GM10248 (cell line): Measurements from ENCODE around the gene TAB3.
A peak's percentile ranks its signal among the peaks of the same experiment; 100 is the strongest.

ENCODE experiments used
- CTCF ChIA-PET: fragments of 300-600 bp; sonication (Branson Sonifier 250); formaldehyde crosslinking; extraction: SDS; loops from one replicate; lab custom pipeline; 2021; ENCODE audit warnings: antibody characterized with exemption; lab: Yijun Ruan, JAX
- POLR2A ChIA-PET: fragments of 350-650 bp; sonication (Branson Sonifier 250); formaldehyde crosslinking; extraction: SDS; loops from one replicate; lab custom pipeline; 2020; ENCODE audit warnings: antibody characterized with exemption; lab: Yijun Ruan, JAX
- DNase-seq: peaks from one replicate; pipeline ENCODE4 v3.0.0; 2012; ENCODE audit errors: extremely low spot score
- CTCF ChIP-seq: IDR thresholded peaks from 2 replicates; pipeline ENCODE4 v1.5.1; 2012; ENCODE audit warnings: mild to moderate bottlenecking, low read depth; ENCODE audit errors: extremely low read depth, missing control alignments, control extremely low read depth

Gene TAB3

DNA sequence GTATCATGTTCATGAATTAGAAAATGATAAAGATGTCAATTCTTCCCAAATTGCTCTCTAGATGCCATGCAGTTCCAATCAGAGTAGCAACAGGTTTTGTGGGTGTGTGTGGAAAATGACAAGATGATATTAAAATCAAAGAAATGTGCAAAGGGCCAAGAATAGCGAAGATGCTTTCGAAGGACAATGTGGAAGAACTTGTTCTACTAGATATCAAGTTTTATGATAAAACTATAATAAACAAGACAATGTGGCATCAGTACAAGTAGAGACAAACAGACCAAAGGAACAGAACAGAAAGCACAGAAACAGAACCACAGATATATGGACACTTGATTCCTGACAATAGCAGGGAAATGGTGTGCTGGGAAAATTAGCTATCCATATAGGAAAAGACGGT lies 9.0 kb downstream of the TAB3 start:
- POLR2A ChIA-PET: no interaction called here
- no peak for DNase-seq
- CTCF ChIA-PET: interaction anchor here (1.0 kb wide), 1 partner anchor 15 kb away, joined by 3 read pairs; no protein-coding TSS in a partner anchor
- TF ChIP-seq CTCF: no peak

DNA sequence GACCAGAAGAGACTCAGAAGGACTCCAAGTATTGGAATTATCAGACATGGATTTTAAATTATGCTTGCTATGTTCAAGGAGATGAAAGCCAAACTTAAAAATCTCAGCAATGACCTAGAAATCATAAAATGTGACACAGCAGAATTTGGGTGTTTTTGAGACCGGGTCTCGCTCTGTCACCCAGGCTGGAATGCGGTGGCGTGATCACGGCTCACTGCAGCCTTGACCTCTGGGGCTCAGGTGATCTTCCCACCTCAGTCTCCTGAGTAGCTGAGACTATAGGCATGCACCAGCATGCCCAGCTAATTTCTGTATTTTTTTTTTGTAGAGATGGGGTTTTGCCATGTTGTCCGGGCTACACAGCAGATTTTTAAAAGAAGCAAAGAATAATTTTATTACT lies 12.7 kb downstream of the TAB3 start:
- DNase-seq: no peak
- ChIA-PET POLR2A (no interaction called here), CTCF (no interaction called here)

GRCh38 chrX:30875957-30876356 lies 13.1 kb downstream of the TAB3 start:
- no peak for TF ChIP-seq CTCF
- CTCF ChIA-PET: no interaction called here
- no peak for DNase-seq
- POLR2A ChIA-PET: no interaction called here

More for the DNA sequence above, 12.7 kb downstream of the TAB3 start:
- TF ChIP-seq CTCF: no peak

GRCh38 chrX:30874851-30875250 lies 14.2 kb downstream of the TAB3 start:
- no peak for DNase-seq
- no peak for TF ChIP-seq CTCF
- ChIA-PET POLR2A (no interaction called here), CTCF (interaction anchor here (1.5 kb wide), 1 partner anchor 10 kb away, joined by 3 read pairs; no protein-coding TSS in a partner anchor)

DNA sequence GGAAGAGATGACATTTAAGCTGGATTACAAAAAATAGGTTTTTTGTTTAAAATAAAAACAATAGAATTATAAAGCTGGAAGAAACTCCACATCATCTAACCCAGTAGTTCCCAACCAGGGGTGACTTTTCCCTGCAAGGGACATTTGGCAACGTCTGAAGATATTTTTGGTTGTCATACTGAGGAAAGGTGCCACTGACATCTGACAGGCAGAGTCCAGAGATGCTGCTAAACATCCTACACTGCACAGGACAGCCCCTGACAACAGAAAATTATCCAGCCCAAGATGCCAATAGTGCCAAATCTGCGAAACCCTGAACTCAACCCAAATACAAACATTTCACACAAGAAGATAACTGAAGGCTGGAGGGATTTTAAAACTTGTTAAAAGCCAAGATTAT lies 18.5 kb downstream of the TAB3 start:
- CTCF ChIA-PET: interaction anchor here (1.2 kb wide), 1 partner anchor 9 kb away, joined by 4 read pairs; no protein-coding TSS in a partner anchor
- POLR2A ChIA-PET: no interaction called here
- TF ChIP-seq CTCF: no peak
- DNase-seq: no peak

DNA sequence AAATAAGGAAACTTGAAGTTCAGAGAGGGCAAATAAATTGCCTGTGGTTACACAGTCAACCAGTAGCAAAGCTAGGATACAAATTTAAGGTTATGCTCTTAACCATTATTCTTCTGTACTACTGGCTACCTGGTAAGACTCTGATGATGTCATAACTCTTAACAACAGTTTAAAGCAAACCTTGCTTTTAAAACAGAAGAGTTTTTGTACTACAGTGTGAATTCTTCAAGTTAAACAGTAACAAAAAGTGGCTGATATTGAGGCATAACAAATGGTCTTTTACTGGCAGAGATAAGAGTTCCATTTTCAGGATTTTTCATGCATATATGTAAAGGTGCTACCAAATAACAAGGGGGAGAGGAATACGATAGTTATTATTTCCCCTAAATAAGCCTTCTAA lies 23.4 kb downstream of the TAB3 start:
- ChIA-PET CTCF (interaction anchor here (1.2 kb wide), 1 partner anchor 14 kb away, joined by 3 read pairs; no protein-coding TSS in a partner anchor), POLR2A (no interaction called here)
- TF ChIP-seq CTCF: no peak
- DNase-seq: no peak

DNA sequence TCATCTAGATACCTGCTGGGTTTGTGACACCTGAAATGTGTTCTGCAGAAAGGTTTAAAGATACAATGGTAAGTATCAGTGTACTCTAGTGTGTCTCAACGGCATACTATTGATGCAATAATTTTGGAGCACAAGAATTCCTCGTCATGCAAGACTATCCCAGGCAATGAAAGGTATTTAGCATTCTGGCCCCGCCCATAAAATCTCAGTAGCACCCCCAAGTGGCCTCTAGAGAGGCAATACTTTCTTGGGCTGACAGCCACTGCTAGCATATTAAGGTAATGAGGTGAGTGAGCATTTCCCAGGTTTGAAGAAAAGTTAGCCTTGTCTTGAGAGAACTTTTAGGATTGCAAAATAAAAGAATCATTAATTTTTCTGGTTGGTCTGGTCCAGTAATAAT lies 24.0 kb downstream of the TAB3 start:
- ChIA-PET CTCF (interaction anchor here (0.9 to 1.7 kb wide), 4 partner anchors 10 to 295 kb away, joined by 3 to 5 read pairs (median 3); no protein-coding TSS in a partner anchor), POLR2A (no interaction called here)
- no peak for DNase-seq
- TF ChIP-seq CTCF: peak; percentile 26
